Muscle of leg (tissue), 11 donors: ENCODE measurements around the gene SDK2. TPM values are rescaled to one million over a fixed set of nuclear protein-coding genes. Genes with fewer than 3 reads are reported as not detected.
A peak's percentile ranks its signal among the peaks of the same experiment; 100 is the strongest.

ENCODE experiments used
- DNase-seq: peaks from one replicate; pipeline ENCODE4 v3.0.0; 2013
- H3K27ac ChIP-seq: one replicate; pipeline ENCODE4 v1.5.1; 2013; ENCODE audit warnings: mild to moderate bottlenecking, low read length, control low read depth
- H3K27me3 ChIP-seq: one replicate; pipeline ENCODE4 v1.6.1; 2013; ENCODE audit warnings: low read length; ENCODE audit not compliant: control insufficient read depth, insufficient read depth
- H3K36me3 ChIP-seq: one replicate; pipeline ENCODE4 v1.6.1; 2013; ENCODE audit warnings: low read length; ENCODE audit not compliant: control insufficient read depth, insufficient read depth
- H3K4me1 ChIP-seq: one replicate; pipeline ENCODE4 v1.6.1; 2013; ENCODE audit warnings: low read length; ENCODE audit not compliant: control insufficient read depth, insufficient read depth
- H3K4me3 ChIP-seq: one replicate; pipeline ENCODE4 v1.5.1; 2013; ENCODE audit warnings: low read length, control low read depth
- H3K9me3 ChIP-seq: replicated peaks from 2 replicates; pipeline ENCODE4 v1.6.1; 2013; ENCODE audit warnings: low read depth, low read length; ENCODE audit not compliant: control insufficient read depth
- WGBS: methylation state at CpG from one replicate; pipeline ENCODE4 v1.1.5; 2013; ENCODE audit warnings: missing lambda C conversion rate; ENCODE audit not compliant: insufficient coverage; 5-methylcytosine and 5-hydroxymethylcytosine counted together
- polyA plus RNA-seq, 8 donors: library from polyadenylated mRNA; unstranded; fragments of 120-200 nt; gene quantifications; one replicate each; pipeline versions ENCODE4 v1.2.1 to v1.2.3, GENCODE V29; 2013; ENCODE audit warnings: inconsistent platforms in 1 of 8, low replicate concordance in 1 of 8; ENCODE audit not compliant: insufficient read length in 8 of 8, insufficient read depth in 1 of 8
- total RNA-seq: library from RNA; stranded (reverse); fragments of 120-200 nt; gene quantifications from one replicate; pipeline ENCODE4 v1.2.4, GENCODE V29; 2013

Gene SDK2
- total and polyA plus RNA-seq, 9 donors, result 18.2 to 40.6 (median 25.8) TPM

- peaks cover 21% of the 10 kb centered on the region for H3K4me1 ChIP-seq
- 89% methylated on average over 4 of the region's 9 CpGs for WGBS
These were observed 211.5 kb downstream of the SDK2 start for GRCh38 chr17:73432624-73433190.

GRCh38 chr17:73431401-73432205, 212.6 kb downstream of the SDK2 start:
- Histone ChIP-seq H3K4me1 (peaks cover 21% of the 10 kb centered on the region), H3K9me3 (no peaks in the 10 kb centered on the region), H3K4me3 (no peak overlapping the region), H3K27me3 (no peaks in the 10 kb centered on the region), H3K36me3 (peaks cover 7% of the 10 kb centered on the region), H3K27ac (no peak overlapping the region)
- no peak for DNase-seq
- 82% methylated on average over 19 of the region's 26 CpGs for WGBS

More at GRCh38 chr17:73432624-73433190, 211.5 kb downstream of the SDK2 start:
- Histone ChIP-seq H3K9me3 (no peaks in the 10 kb centered on the region), H3K4me3 (no peak overlapping the region), H3K27me3 (no peaks in the 10 kb centered on the region), H3K27ac (no peak overlapping the region), H3K36me3 (peaks cover 7% of the 10 kb centered on the region)
- no peak for DNase-seq

GRCh38 chr17:73430848-73431247, 213.4 kb downstream of the SDK2 start:
- Histone ChIP-seq H3K4me3 (no peak overlapping the region), H3K27ac (no peak overlapping the region), H3K9me3 (no peaks in the 10 kb centered on the region), H3K36me3 (peaks cover 7% of the 10 kb centered on the region), H3K4me1 (peaks cover 21% of the 10 kb centered on the region), H3K27me3 (no peaks in the 10 kb centered on the region)
- WGBS, result 21% methylated on average over 5 of the region's 8 CpGs
- DNase-seq, result peak; percentile 68

GRCh38 chr17:73430165-73430680, 214.0 kb downstream of the SDK2 start:
- H3K27ac ChIP-seq, result no peak overlapping the region
- peak; percentile 68 for DNase-seq
- H3K4me1 ChIP-seq, result peaks cover 21% of the 10 kb centered on the region
- H3K36me3 ChIP-seq, result peaks cover 4% of the 10 kb centered on the region
- H3K9me3 ChIP-seq, result no peaks in the 10 kb centered on the region
- H3K27me3 ChIP-seq, result no peaks in the 10 kb centered on the region
- 69% methylated on average over 6 of the region's 9 CpGs for WGBS
- H3K4me3 ChIP-seq, result no peak overlapping the region

- DNase-seq, result peak; percentile 89
- no peak overlapping the region for H3K4me3 ChIP-seq
- H3K36me3 ChIP-seq, result no peaks in the 10 kb centered on the region
- no peak overlapping the region for H3K27ac ChIP-seq
- no peaks in the 10 kb centered on the region for H3K27me3 ChIP-seq
- 21% methylated on average over 11 of the region's 14 CpGs for WGBS
- H3K4me1 ChIP-seq, result peaks cover 21% of the 10 kb centered on the region
- no peaks in the 10 kb centered on the region for H3K9me3 ChIP-seq
These were observed 214.6 kb downstream of the SDK2 start for GRCh38 chr17:73429440-73430164.

- H3K27ac ChIP-seq, result no peak overlapping the region
- H3K4me3 ChIP-seq, result no peak overlapping the region
- peaks cover 21% of the 10 kb centered on the region for H3K4me1 ChIP-seq
- H3K36me3 ChIP-seq, result peaks cover 17% of the 10 kb centered on the region
- no peaks in the 10 kb centered on the region for H3K27me3 ChIP-seq
- H3K9me3 ChIP-seq, result no peaks in the 10 kb centered on the region
- DNase-seq, result no peak
These were observed 217.0 kb downstream of the SDK2 start for GRCh38 chr17:73427198-73427597.

- H3K4me1 ChIP-seq, result peaks cover 1% of the 10 kb centered on the region
- H3K27me3 ChIP-seq, result no peaks in the 10 kb centered on the region
- H3K27ac ChIP-seq, result no peak overlapping the region
- no peak overlapping the region for H3K4me3 ChIP-seq
- peaks cover 29% of the 10 kb centered on the region for H3K36me3 ChIP-seq
- no peak for DNase-seq
- H3K9me3 ChIP-seq, result no peaks in the 10 kb centered on the region
- 93% methylated on average over 3 of the region's 6 CpGs for WGBS
These were observed 219.7 kb downstream of the SDK2 start for GRCh38 chr17:73424571-73424970.

GRCh38 chr17:73423806-73424205, 220.4 kb downstream of the SDK2 start:
- Histone ChIP-seq H3K27ac (no peak overlapping the region), H3K36me3 (peaks cover 35% of the 10 kb centered on the region), H3K9me3 (no peaks in the 10 kb centered on the region), H3K27me3 (no peaks in the 10 kb centered on the region), H3K4me3 (no peak overlapping the region), H3K4me1 (no peaks in the 10 kb centered on the region)
- no peak for DNase-seq
- 90% methylated on average over 19 of the region's 19 CpGs for WGBS

GRCh38 chr17:73423159-73423715, 221.0 kb downstream of the SDK2 start:
- DNase-seq, result no peak
- Histone ChIP-seq H3K27ac (no peak overlapping the region), H3K9me3 (no peaks in the 10 kb centered on the region), H3K4me1 (no peaks in the 10 kb centered on the region), H3K4me3 (no peak overlapping the region), H3K36me3 (peaks cover 37% of the 10 kb centered on the region), H3K27me3 (no peaks in the 10 kb centered on the region)
- 90% methylated on average over 15 of the region's 18 CpGs for WGBS

- no peak overlapping the region for H3K4me3 ChIP-seq
- H3K4me1 ChIP-seq, result no peaks in the 10 kb centered on the region
- no peak for DNase-seq
- H3K27ac ChIP-seq, result no peak overlapping the region
- H3K27me3 ChIP-seq, result no peaks in the 10 kb centered on the region
- H3K36me3 ChIP-seq, result peaks cover 39% of the 10 kb centered on the region
- H3K9me3 ChIP-seq, result no peaks in the 10 kb centered on the region
- 92% methylated on average over 12 of the region's 12 CpGs for WGBS
These were observed 222.1 kb downstream of the SDK2 start for GRCh38 chr17:73422121-73422520.
